Measurements from ENCODE around the gene SLC4A1.
"Not testable (repeated sequence)": the region's sequence is repeated elsewhere in the genome, so short reads cannot be mapped to it uniquely, and the experiment has no call there.

The SLC4A1 gene

DNA sequence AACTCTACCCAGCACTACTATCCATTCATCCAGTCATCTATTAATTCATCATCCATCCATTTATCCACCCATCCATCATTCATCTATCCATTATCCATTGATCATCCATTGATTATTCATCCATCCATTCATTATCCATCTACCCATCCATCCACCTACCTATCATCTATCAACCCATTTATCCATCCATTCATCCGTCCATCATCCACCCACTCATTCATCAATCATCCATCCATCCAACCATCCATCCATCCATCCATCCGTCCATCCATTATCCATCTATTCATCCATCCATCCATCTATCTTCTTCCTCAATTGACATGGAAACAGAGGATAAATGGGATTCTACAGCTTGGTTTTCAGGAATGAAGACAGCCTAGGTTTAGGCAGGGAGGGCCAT, 12.0 kb downstream of the SLC4A1 start:
- DNase-seq: no peak

GRCh38 chr17:44254361-44255095, 13.4 kb downstream of the SLC4A1 start:
- no peak for DNase-seq

GRCh38 chr17:44253006-44253405, 14.9 kb downstream of the SLC4A1 start:
- no peak for DNase-seq

DNA sequence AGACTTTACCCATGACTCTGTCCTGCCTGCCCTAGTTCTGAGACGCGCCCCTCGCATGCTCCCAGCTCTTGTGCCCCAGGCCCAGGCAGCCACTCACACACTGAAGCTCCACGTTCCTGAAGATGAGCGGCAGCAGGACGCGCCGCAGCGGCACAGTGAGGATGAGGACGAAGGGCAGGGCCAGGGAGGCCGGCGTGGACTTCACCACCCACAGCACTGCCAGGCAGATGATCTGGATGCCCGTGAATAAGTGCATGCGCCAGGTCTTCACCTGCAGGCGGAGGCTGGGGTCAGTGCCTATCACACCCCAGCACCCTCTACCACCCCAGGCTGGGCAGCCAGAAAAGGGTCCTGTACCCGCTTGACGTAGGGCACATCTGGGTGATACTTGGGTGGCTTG, 16.9 kb downstream of the SLC4A1 start:
- DNase-seq: no peak

DNA sequence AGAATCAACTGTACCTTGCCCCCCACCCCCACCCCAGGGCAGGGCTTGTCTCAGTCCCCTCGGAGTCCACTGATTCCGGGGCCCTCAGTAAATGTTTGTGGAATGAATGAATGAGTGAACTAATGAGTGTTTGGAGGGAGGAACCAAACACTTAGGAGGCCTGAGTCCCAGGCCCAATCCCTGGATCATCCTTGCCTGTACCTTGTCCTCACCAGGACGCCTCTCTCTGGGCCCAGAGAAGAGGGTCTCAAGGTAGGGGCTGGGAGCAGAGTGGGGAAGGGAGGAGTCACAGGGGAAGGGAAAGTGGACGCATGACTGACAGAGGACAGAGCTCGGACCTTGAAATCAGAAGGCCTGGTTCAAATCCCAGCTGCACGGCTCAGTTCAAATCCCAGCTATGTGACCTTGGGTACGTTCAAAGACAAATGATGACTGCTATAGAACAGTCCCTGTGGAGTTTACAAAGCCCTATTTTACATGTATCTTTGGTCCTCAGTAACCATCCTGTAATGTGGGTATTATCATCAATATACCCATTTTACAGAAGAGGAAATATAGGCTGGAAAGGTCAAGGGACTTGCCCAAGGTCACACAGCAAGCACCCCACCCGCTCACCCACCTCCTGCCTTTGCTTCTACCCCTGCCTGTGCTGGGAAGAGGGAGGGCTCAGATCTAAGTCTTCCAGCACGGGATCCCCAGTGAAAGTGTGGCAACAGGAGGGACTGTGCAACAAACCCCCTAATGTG, 18.3 kb downstream of the SLC4A1 start:
- DNase-seq: no peak

- no peak for DNase-seq
These were observed 19.8 kb downstream of the SLC4A1 start for GRCh38 chr17:44247876-44248736.

DNA sequence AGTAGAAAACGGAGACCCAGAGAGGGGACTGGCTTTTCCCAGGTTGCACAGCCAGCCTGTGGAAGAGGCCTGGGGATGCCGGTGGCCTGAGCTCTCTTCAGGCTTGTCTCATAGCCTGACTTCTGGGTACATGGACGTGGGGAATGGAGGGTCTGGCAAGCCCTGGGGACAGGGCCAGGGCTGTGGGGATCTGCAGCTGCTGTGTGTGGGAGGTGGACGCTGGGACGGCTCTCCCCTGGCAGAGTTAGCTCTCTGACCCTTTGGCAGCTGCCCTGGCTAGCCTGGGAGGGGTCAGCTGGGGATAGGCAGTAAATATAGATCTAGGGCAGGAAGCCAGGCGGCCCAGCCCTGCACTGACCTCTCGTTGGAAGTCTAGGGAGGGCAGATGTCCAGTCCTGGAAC, 20.5 kb downstream of the SLC4A1 start:
- DNase-seq: no peak

GRCh38 chr17:44241106-44241624, 26.8 kb downstream of the SLC4A1 start:
- DNase-seq: no peak

DNA sequence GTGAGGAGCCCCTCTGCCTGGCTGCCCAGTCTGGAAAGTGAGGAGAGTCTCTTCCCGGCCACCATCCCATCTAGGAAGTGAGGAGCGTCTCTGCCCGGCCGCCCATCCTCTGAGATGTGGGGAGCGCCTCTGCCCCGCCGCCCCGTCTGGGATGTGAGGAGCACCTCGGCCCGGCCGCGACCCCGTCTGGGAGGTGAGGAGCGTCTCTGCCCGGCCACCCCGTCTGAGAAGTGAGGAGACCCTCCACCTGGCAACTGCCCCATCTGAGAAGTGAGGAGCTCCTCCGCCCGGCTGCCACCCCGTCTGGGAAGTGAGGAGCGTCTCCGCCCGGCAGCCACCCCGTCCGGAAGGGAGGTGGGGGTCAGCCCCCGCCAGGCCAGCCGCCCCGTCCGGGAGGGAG, 30.0 kb downstream of the SLC4A1 start:
- DNase-seq: not testable (repeated sequence)

GRCh38 chr17:44236444-44236991, 31.4 kb downstream of the SLC4A1 start:
- no peak for DNase-seq

DNA sequence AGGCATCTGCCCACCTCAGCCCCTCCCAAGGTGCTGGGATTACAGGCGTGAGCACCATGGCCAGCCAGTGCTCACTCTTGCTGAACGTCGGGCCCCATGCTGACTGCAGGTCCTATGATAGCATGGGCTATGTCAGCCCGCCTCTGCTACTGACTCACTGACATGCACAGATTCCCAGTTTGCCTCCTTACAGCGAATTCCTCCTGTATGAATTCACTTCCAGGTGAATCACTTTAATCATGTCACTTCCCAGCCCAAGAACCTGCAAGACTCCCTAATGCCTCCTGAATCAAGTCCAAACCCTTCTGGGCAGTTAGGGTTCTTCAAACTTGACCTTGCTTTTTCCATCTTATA, 32.4 kb downstream of the SLC4A1 start:
- DNase-seq: no peak

DNA sequence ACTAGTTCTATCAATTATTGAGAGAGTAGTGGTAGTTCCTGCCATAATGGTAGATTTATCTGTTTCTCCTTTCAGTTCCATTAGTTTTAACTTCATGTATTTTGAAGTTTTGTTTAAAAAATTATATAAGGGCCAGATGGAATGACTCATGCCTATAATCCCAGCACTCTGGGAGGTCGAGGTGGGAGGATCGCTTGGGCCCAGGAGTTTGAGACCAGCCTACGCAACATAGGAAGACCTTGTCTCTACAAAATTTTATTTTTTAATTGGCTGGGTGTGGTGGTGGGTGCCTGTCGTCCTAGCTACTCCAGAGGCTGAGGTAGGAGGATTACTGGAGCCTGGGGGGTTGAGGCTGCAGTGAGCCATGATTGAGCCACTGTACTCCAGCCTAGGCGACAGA, 34.4 kb downstream of the SLC4A1 start:
- DNase-seq: no peak

- no peak for DNase-seq
These were observed 35.9 kb downstream of the SLC4A1 start for GRCh38 chr17:44232061-44232460.

- no peak for DNase-seq
These were observed 37.8 kb downstream of the SLC4A1 start for GRCh38 chr17:44230140-44230539.

GRCh38 chr17:44229090-44229489, 38.8 kb downstream of the SLC4A1 start:
- no peak for DNase-seq

- DNase-seq: no peak
These were observed 44.3 kb downstream of the SLC4A1 start for GRCh38 chr17:44223541-44224071.

DNA sequence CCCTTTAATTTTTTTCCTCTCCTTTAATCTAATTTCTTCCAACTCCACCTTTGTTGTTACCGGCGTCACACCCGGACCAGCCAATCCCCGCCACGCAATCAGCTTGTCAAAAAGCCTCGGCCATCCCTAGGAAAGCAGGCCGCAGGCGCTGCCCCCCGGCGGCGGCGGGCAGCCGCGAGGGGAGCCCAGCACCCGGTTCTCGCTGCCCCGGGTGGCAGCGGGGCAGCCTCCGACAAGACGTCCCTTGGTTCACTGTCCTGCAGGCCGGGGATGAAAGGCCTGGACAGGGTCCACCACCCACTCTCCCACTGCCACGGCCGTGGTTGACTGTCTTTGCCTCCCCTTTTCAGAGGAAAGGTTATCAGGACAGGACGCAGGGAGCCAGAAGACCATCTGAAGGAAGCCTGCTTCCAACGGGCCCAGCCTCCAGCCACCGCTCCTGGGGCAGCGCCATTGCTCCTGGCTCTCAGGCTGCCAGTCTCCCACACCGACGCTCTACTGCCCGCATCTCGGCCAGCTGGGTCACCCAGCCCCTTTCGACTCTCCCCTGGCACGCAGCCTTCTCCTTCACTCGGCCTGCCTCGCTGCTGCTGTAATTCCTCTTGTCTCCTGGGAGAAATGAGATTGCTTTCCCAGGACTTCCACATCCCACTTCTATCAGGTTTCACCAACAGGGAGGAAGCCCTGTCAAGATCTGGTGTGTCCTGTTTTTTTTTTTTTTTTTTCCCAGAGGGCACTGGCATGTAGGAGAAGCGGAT, 45.6 kb downstream of the SLC4A1 start:
- DNase-seq: peak; percentile 85

DNA sequence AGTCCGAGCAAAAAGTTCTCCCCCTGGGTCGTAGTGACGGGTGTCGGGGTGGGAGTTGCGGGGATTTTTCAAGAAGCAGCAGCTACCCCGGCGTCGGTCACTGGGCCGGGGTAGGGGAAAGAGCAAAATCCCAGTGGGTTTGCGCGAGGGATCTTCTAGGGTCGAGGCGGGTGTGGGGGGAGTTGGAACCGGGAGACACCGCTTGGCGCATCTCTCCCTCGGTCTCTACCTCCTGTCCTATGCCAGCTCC, 46.1 kb downstream of the SLC4A1 start:
- DNase-seq: no peak

DNA sequence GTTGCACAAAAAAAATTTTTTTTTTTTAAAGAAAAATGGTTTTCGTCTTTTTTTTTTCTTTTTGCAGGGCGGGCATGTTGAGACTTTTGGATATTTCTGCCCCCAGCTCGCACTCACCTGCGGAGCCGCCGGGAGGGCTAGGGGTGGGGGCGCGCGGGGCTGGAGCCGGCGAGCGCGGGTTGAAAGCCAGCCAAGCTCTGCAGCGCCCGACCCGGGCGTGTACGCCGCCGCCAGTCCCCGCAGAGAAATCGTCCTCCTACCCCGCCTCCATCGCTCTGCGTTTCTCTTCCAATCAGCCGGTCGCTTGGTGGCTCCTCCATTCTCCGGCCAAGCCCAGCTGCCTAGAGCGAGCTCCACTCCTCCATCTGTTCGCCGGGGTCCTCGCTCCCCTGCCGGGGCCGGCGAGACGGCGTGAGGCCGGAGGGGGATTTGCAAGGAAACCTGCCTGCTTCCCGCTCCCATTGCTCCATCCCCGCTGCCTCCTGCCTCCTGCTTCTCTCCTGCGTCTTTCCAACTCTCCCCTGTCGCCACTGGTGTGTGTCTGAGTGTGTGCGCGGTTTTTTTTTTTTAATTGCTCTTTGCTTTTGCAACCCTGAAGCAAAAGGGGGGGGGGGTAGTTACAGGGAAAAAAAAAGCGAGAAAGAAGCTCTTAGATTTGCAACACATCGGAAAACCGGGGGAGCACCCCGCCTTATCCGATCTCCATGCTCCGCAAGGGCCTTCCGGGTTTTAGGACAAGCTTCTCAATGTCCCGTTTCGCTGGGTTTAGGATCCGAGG, 46.7 kb downstream of the SLC4A1 start:
- peak; percentile 75 for DNase-seq

- DNase-seq: peak; percentile 24
These were observed 47.5 kb downstream of the SLC4A1 start for GRCh38 chr17:44220213-44221083.
